Activated CD4-positive, alpha-beta T cell treated with anti-CD3 and anti-CD28 coated beads, Interleukin-2, amount 50 U/mL, for 1 hour (primary cell): ENCODE measurements around the gene TBCE.
A peak's percentile ranks its signal among the peaks of the same experiment; 100 is the strongest.

Experiments
- DNase-seq: peaks from one replicate; pipeline ENCODE4 v3.0.0-alpha.2; 2020

TBCE gene

GRCh38 chr1:235411489-235412486 is 44.6 kb downstream of the TBCE start:
- DNase-seq: no peak

GRCh38 chr1:235415008-235415904 is 48.0 kb downstream of the TBCE start:
- peak; percentile 55 for DNase-seq

- DNase-seq: no peak
These were observed 49.4 kb downstream of the TBCE start for GRCh38 chr1:235416662-235417049.

GRCh38 chr1:235417086-235417697 is 50.0 kb downstream of the TBCE start:
- peak; percentile 59 for DNase-seq

GRCh38 chr1:235421751-235422150 is 54.5 kb downstream of the TBCE start:
- no peak for DNase-seq

GRCh38 chr1:235423214-235423652 is 56.0 kb downstream of the TBCE start:
- DNase-seq: peak; percentile 14

GRCh38 chr1:235424092-235424491 is 56.9 kb downstream of the TBCE start:
- DNase-seq: no peak

GRCh38 chr1:235425357-235425756 is 58.1 kb downstream of the TBCE start:
- no peak for DNase-seq

- no peak for DNase-seq
These were observed 58.9 kb downstream of the TBCE start for GRCh38 chr1:235426143-235426542.

- DNase-seq: no peak
These were observed 59.5 kb downstream of the TBCE start for GRCh38 chr1:235426680-235427079.

- no peak for DNase-seq
These were observed 60.2 kb downstream of the TBCE start for GRCh38 chr1:235427447-235427846.

GRCh38 chr1:235429143-235429542 is 61.9 kb downstream of the TBCE start:
- no peak for DNase-seq

- no peak for DNase-seq
These were observed 63.8 kb downstream of the TBCE start for GRCh38 chr1:235430991-235431390.

- DNase-seq: no peak
These were observed 66.8 kb downstream of the TBCE start for GRCh38 chr1:235434001-235434400.

GRCh38 chr1:235441159-235441685 is 74.0 kb downstream of the TBCE start:
- DNase-seq: no peak

GRCh38 chr1:235442788-235443429 is 75.7 kb downstream of the TBCE start:
- DNase-seq: no peak

- no peak for DNase-seq
These were observed 81.4 kb downstream of the TBCE start for GRCh38 chr1:235448616-235449015.

- DNase-seq: no peak
These were observed 83.2 kb downstream of the TBCE start for GRCh38 chr1:235450433-235450832.

- no peak for DNase-seq
These were observed 83.8 kb downstream of the TBCE start for GRCh38 chr1:235450886-235451483.

- no peak for DNase-seq
These were observed 86.8 kb downstream of the TBCE start for GRCh38 chr1:235454021-235454420.

- DNase-seq: no peak
These were observed 87.9 kb downstream of the TBCE start for GRCh38 chr1:235455097-235455496.

GRCh38 chr1:235455823-235456222 is 88.6 kb downstream of the TBCE start:
- no peak for DNase-seq
